ENCODE results near the gene KLHDC9. TPM values are rescaled to one million over a fixed set of nuclear protein-coding genes. Genes with fewer than 3 reads are reported as not detected.

Gene KLHDC9
- total RNA-seq, 1 donor from 2014 or later: 7.2 TPM

DNA sequence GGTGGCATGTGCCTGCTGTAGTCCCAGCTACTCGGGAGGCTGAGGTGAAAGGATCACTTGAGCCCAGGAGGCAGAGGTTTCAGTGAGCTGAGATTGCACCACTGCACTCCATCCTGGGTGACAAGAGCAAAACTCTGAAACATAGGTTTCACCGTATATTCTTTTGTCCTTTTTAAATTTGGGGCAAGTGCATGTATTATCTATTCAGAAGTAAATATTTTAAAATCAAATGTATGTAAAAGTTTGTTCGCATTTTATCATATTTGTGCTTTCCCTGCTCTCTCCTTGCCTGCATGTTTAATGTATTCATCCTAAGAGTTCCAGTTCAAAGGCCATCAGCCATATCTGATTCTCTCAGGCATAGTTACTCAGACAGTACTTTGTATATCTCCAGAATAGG is 47.7 kb downstream of the KLHDC9 start:
- no peak for TF ChIP-seq CTCF (IDR thresholded peaks at IDR 0.05)
- Histone ChIP-seq H3K27ac (no peak overlapping the region), H3K27me3 (ENCODE audit: low read depth) (no peaks in the 10 kb centered on the region), H3K4me3 (no peak overlapping the region), H3K36me3 (no peaks in the 10 kb centered on the region), H3K4me1 (no peaks in the 10 kb centered on the region), H3K9me3 (no peaks in the 10 kb centered on the region)
- intact Hi-C loops (cut with DNase I): no loop called here
- ATAC-seq (no peak), DNase-seq (no peak)

Other genes starting within 250 kb of the KLHDC9 start
- 4.5 TPM for gene CD244, start 235.5 kb upstream of the KLHDC9 start, total RNA-seq
- 2.7 TPM for gene ITLN1, start 213.2 kb upstream of the KLHDC9 start, total RNA-seq
- gene ITLN2, start 143.6 kb upstream of the KLHDC9 start, total RNA-seq: 30.7 TPM
- 162 TPM for gene F11R, start 77.2 kb upstream of the KLHDC9 start, total RNA-seq
- 63.2 TPM for gene TSTD1, start 59.4 kb upstream of the KLHDC9 start, total RNA-seq
- 81.8 TPM for gene USF1, start 52.4 kb upstream of the KLHDC9 start, total RNA-seq
- gene ARHGAP30, start 28.5 kb upstream of the KLHDC9 start, total RNA-seq: 63.7 TPM
- 6.2 TPM for gene NECTIN4, start 8.8 kb upstream of the KLHDC9 start, total RNA-seq
- gene PFDN2, start 19.7 kb downstream of the KLHDC9 start, total RNA-seq: 46.2 TPM
- gene NIT1, start 19.7 kb downstream of the KLHDC9 start, total RNA-seq: 43.6 TPM
- 38.3 TPM for gene DEDD, start 34.3 kb downstream of the KLHDC9 start, total RNA-seq
- 92.2 TPM for gene UFC1, start 55.6 kb downstream of the KLHDC9 start, total RNA-seq
- gene USP21, start 61.1 kb downstream of the KLHDC9 start, total RNA-seq: 32.2 TPM
- 24.1 TPM for gene PPOX, start 68.1 kb downstream of the KLHDC9 start, total RNA-seq
- 29.6 TPM for gene B4GALT3, start 79.1 kb downstream of the KLHDC9 start, total RNA-seq
- gene ADAMTS4, start 100.7 kb downstream of the KLHDC9 start, total RNA-seq: 1.4 TPM
- gene NDUFS2, start 104.0 kb downstream of the KLHDC9 start, total RNA-seq: 66.3 TPM
- 283 TPM for gene FCER1G, start 116.9 kb downstream of the KLHDC9 start, total RNA-seq
- not detected for gene APOA2, start 125.3 kb downstream of the KLHDC9 start, total RNA-seq
- gene TOMM40L, start 127.7 kb downstream of the KLHDC9 start, total RNA-seq: 11.6 TPM
- not detected for gene NR1I3, start 139.8 kb downstream of the KLHDC9 start, total RNA-seq
- 8.9 TPM for gene PCP4L1, start 160.4 kb downstream of the KLHDC9 start, total RNA-seq
- gene MPZ, start 211.6 kb downstream of the KLHDC9 start, total RNA-seq: 4.0 TPM
- 167 TPM for gene SDHC, start 216.0 kb downstream of the KLHDC9 start, total RNA-seq

Measured in lower lobe of right lung (tissue), 2 donors.